HG02938 (cell line): ENCODE data around the gene PRKG1.
"Not testable (repeated sequence)": the region's sequence is repeated elsewhere in the genome, so short reads cannot be mapped to it uniquely, and the experiment has no call there.

Experiments
- ATAC-seq: cut with Tn5 transposase; IDR thresholded peaks from one replicate; pipeline ENCODE4 v1.9.1; 2021; ENCODE audit warnings: mild to moderate bottlenecking, moderate library complexity; ENCODE audit not compliant: unreplicated experiment

Gene PRKG1

GRCh38 chr10:51112013-51112412, 37.7 kb downstream of the PRKG1 start:
- no peak for ATAC-seq

GRCh38 chr10:51113007-51113406, 38.7 kb downstream of the PRKG1 start:
- no peak for ATAC-seq

GRCh38 chr10:51117053-51117660, 42.9 kb downstream of the PRKG1 start:
- ATAC-seq = no peak

GRCh38 chr10:51117794-51118193, 43.5 kb downstream of the PRKG1 start:
- no peak for ATAC-seq

- ATAC-seq = no peak
These were observed 45.2 kb downstream of the PRKG1 start for GRCh38 chr10:51119441-51119840.

- no peak for ATAC-seq
These were observed 47.6 kb downstream of the PRKG1 start for GRCh38 chr10:51121861-51122260.

- no peak for ATAC-seq
These were observed 50.6 kb downstream of the PRKG1 start for GRCh38 chr10:51124852-51125251.

- no peak for ATAC-seq
These were observed 51.2 kb downstream of the PRKG1 start for GRCh38 chr10:51125518-51125917.

- no peak for ATAC-seq
These were observed 55.8 kb downstream of the PRKG1 start for GRCh38 chr10:51129946-51130544.

- ATAC-seq = no peak
These were observed 63.7 kb downstream of the PRKG1 start for GRCh38 chr10:51137756-51138529.

- no peak for ATAC-seq
These were observed 64.9 kb downstream of the PRKG1 start for GRCh38 chr10:51139176-51139575.

- no peak for ATAC-seq
These were observed 66.7 kb downstream of the PRKG1 start for GRCh38 chr10:51141010-51141409.

- no peak for ATAC-seq
These were observed 70.0 kb downstream of the PRKG1 start for GRCh38 chr10:51144161-51144781.

GRCh38 chr10:51145375-51145774, 71.1 kb downstream of the PRKG1 start:
- ATAC-seq = no peak

GRCh38 chr10:51147644-51148399, 73.5 kb downstream of the PRKG1 start:
- ATAC-seq = no peak

- ATAC-seq = no peak
These were observed 82.6 kb downstream of the PRKG1 start for GRCh38 chr10:51156926-51157325.

- no peak for ATAC-seq
These were observed 84.5 kb downstream of the PRKG1 start for GRCh38 chr10:51158832-51159231.

GRCh38 chr10:51159841-51160240, 85.6 kb downstream of the PRKG1 start:
- ATAC-seq = no peak

- ATAC-seq = no peak
These were observed 87.7 kb downstream of the PRKG1 start for GRCh38 chr10:51162002-51162401.

GRCh38 chr10:51163380-51164049, 89.2 kb downstream of the PRKG1 start:
- not testable (repeated sequence) for ATAC-seq
